Measurements from ENCODE around the gene INPP5A.

GRCh38 chr10:132715776-132716680 lies 178.4 kb downstream of the INPP5A start:
- TF ChIP-seq CTCF (conservative IDR thresholded peaks at IDR 0.05; ENCODE audit: low read depth, low read length) (no peak), EZH2phosphoT487 (IDR thresholded peaks at IDR 0.05; ENCODE audit: borderline replicate concordance, low read length) (no peak), EZH2 (IDR thresholded peaks at IDR 0.05; ENCODE audit: low read length, unreplicated experiment) (no peak)

Data from PC-3 (cell line).